Measurements from ENCODE around the gene LCMT1.

LCMT1 gene

DNA sequence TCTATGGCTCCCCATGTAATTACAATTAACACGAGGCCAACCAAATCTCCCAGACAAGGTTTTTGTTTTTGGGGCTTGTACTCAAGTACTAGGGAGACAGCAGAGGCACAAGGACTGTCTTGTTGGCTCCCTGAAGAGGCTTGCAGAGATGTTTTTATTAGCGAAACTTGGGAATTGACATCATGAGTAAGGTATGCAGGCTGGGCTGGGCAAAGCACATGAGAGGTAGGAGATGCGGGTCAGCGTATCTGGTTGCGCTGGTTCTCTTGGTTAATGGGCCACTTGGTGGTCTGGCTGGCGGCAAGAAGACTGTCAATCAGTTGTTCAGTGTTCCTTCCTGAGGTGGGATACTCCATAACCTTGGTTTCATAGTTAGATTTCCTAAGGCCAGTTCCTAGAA lies 28.9 kb downstream of the LCMT1 start:
- Histone ChIP-seq H3K9me3 (replicated peaks in 1 of 11) (no peaks in the 10 kb centered on the region), H4K20me1 (peaks cover 0 to 10% (median 0%) of the 10 kb centered on the region in 11 experiments; a peak in 5 of 22 replicates)
- TF ChIP-seq Cebpa-rat (IDR thresholded peaks at IDR 0.05) = no peak

DNA sequence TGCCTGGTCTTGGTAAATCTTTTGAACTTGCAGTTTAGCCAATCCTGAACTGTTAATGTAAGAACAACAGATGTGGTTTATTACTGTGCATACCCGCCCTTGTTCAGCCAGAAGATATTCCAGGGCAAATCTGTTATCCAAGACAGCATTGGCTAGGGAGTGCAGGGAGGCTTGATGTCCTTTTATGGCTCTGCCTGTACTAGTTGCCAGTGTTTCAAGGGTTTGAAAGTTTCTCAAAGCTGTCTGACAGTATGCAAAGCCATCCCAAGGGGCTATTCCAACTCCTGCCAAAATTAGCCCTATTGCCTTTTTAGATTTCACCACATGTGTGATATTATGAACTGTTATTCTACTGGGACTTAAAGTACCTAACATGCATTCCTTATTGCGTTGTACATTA lies 30.1 kb downstream of the LCMT1 start:
- Histone ChIP-seq H3K9me3 (replicated peaks in 1 of 11) (no peaks in the 10 kb centered on the region), H3K4me2 (0 out of 22 replicates have a peak overlapping the region, but pooled peaks of 1 of the 11 experiments have one; percentile 2), H3K9ac (no peak overlapping the region), H3K4me1 (peaks cover 0 to 7% (median 0%) of the 10 kb centered on the region in 10 experiments; a peak in 1 of 20 replicates), H3K27ac (no peak overlapping the region), H3K4me3 (no peak overlapping the region), H4K20me1 (peaks cover 0 to 7% (median 0%) of the 10 kb centered on the region in 11 experiments; a peak in 4 of 22 replicates), H3K36me3 (peaks cover 69 to 100% (median 84%) of the 10 kb centered on the region in 11 experiments), H3K27me3 (no peaks in the 10 kb centered on the region)
- TF ChIP-seq Cebpa-rat (IDR thresholded peaks at IDR 0.05) = no peak

More for the DNA sequence above, 28.9 kb downstream of the LCMT1 start:
- Histone ChIP-seq H3K36me3 (peaks cover 73 to 100% (median 92%) of the 10 kb centered on the region in 11 experiments), H3K4me1 (peaks cover 0 to 7% (median 0%) of the 10 kb centered on the region in 10 experiments; a peak in 1 of 20 replicates), H3K27ac (no peak overlapping the region), H3K9ac (no peak overlapping the region), H3K27me3 (no peaks in the 10 kb centered on the region), H3K4me3 (no peak overlapping the region), H3K4me2 (no peak overlapping the region)

DNA sequence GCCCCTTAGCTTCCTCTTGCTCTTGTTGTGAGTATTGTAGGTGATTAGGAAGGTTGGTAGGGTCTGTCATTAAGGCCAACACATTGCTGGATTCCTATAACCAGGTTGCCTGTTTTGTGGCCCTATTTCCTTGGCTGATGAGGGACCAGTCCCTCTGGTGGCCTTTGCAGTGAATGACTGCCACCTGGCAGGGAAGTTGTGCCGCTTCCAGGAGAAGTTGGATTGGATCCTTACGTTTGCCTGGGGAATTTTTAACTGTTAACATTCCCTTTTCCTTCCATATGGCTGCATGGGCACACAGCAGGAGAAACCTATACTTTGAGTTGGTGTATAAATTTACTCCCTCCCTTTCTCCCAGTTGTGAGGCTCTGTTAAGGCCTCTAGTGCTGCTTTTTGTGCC lies 32.4 kb downstream of the LCMT1 start:
- Histone ChIP-seq H3K4me1 (peaks cover 0 to 7% (median 0%) of the 10 kb centered on the region in 10 experiments; a peak in 1 of 20 replicates), H3K9ac (no peak overlapping the region), H3K4me3 (no peak overlapping the region), H3K36me3 (peaks cover 55 to 98% (median 65%) of the 10 kb centered on the region in 11 experiments), H3K4me2 (no peak overlapping the region), H3K27ac (no peak overlapping the region), H3K9me3 (replicated peaks in 1 of 11) (no peaks in the 10 kb centered on the region), H3K27me3 (no peaks in the 10 kb centered on the region), H4K20me1 (no peaks in the 10 kb centered on the region; a peak in 1 of 22 replicates)
- no peak for TF ChIP-seq Cebpa-rat (IDR thresholded peaks at IDR 0.05)

DNA sequence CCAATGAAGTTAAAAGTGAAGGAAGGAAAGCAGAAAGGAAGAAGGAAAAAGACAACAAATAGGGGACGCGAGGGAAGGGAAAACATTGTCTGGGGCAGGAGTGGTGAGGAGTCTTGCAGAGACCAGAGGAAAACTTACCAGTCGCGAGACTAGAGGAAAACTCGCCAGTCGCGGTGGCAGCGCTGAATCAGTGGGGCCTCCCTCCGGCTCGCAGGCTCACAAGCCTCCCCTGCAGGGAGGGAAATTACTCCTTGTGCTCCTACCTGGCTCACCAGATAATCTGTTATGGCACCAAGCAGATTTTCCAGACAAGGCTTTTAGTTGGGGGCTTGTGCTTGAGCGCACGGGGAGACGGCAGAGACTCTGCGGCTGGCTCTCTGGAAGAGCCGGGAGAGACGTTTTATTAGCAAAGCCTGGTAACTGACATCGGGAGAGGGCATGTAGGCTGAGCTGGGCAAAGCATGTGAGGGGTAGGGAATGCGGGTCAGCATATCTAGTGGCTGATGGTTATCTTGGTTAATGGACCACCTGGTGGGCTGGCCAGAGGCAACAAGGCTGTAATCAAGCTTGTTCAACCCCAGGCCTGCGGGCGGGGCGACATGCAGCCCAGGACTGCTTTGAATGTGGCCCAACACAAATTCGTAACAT lies 37.1 kb downstream of the LCMT1 start:
- no peak overlapping the region for H3K27ac ChIP-seq
- H3K4me2 ChIP-seq = no peak overlapping the region
- no peaks in the 10 kb centered on the region; a peak in 1 of 22 replicates for H4K20me1 ChIP-seq
- no peaks in the 10 kb centered on the region for H3K4me1 ChIP-seq
- peaks cover 19 to 85% (median 38%) of the 10 kb centered on the region in 11 experiments for H3K36me3 ChIP-seq
- TF ChIP-seq Cebpa-rat (IDR thresholded peaks at IDR 0.05) = no peak
- no peak overlapping the region for H3K9ac ChIP-seq
- H3K9me3 ChIP-seq (replicated peaks in 1 of 11) = no peaks in the 10 kb centered on the region
- no peaks in the 10 kb centered on the region for H3K27me3 ChIP-seq
- H3K4me3 ChIP-seq = no peak overlapping the region

DNA sequence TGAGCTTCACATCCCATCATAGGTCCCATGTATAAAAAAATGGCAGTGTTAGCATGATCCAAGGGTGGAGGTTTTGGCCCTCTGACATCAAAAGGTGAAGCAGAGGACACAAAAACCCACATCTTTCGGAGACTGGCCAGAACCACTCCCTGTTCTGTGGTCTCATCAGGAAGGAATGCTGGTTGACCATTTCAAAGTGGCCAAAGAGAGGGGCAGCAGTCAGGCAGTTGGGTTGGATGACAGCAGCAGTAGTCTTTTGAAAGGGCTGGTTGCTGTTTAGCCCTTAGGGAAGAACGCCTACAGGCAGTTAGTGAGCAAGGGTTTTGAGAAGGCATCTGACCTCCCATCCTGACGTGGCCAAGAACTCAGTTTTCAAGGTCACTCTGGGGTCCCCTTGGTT lies 40.5 kb downstream of the LCMT1 start:
- TF ChIP-seq Cebpa-rat (IDR thresholded peaks at IDR 0.05) = no peak
- Histone ChIP-seq H3K4me1 (peaks cover 0 to 16% (median 13%) of the 10 kb centered on the region in 10 experiments; a peak in 12 of 20 replicates), H3K27ac (no peak overlapping the region), H3K4me2 (no peak overlapping the region), H3K36me3 (peaks cover 14 to 77% (median 35%) of the 10 kb centered on the region in 11 experiments), H3K4me3 (no peak overlapping the region), H3K27me3 (no peaks in the 10 kb centered on the region), H3K9me3 (replicated peaks in 1 of 11) (no peaks in the 10 kb centered on the region), H4K20me1 (peaks cover 0 to 4% (median 0%) of the 10 kb centered on the region in 11 experiments; a peak in 1 of 22 replicates), H3K9ac (no peak overlapping the region)

DNA sequence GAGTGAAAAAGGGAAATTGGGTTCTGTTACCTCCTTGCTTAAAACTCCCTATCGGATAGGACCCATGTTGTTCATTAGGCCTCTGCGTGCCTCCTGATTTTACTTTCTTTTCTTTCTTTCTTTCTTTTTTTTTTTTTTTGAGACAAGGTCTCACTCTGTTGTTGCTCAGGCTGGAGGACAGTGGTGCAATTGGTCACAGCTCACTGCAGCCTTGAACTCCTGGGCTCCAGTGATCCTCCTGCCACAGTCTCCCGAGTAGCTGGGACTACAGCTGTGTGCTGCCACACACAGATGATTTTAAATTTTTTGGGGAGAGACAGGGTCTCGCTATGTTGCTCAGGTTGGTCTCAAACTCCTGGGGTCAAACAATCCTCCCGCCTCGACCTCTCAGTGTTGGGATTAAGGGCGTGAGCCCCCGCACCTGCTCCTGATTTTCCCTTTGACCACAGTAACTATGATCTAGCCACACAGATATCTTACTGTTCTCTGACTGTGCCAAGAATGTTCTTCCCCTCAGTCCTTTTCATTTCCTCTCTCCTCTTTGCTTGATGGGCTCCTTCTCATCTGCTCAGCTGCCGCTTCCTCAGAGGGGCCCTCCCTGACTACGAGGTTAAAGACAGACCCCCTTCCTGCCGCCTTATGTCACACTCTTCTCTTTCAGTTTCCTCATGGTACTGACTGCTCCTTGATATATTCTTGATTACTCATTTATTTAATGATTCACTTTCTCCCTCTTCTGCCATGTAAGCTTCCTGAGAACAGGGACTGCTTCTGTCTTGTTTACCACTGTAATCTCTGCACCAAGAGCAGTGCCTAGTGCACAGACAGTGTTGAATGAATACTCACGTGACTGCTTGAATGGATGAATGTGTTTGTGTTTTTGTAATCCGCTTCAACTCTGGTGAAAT lies 44.3 kb downstream of the LCMT1 start:
- no peak for TF ChIP-seq Cebpa-rat (IDR thresholded peaks at IDR 0.05)
- H3K36me3 ChIP-seq = peaks cover 36 to 88% (median 66%) of the 10 kb centered on the region in 11 experiments

DNA sequence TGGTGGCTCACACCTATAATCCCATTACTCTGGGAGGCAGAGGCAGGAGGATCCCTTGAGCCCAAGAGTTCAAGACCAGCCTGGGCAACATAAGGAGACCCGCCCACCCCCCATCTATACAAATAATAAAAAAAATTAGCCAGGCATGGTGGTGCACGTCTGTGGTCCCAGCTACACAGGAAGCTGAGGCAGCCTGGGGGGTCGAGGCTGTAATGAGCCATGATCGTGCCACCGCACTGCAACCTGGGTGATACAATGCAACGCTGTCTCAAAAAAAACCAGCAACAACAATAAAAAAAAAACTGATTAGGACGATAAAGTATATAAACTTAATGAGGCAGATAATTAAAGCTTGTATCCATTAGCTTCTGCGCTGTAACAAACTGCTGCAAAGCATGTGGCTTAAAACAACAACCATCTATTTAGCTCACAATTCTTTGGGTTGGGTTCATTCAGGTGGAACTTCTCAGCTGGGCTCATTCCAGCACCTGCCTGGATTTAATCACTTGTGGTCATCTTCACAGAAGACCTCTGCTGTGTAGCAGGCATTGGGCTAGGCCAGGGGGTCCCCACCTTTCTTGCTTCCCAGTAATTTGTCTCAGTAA lies 45.8 kb downstream of the LCMT1 start:
- Histone ChIP-seq H3K4me3 (no peak overlapping the region), H3K4me1 (peaks cover 0 to 16% (median 13%) of the 10 kb centered on the region in 10 experiments; a peak in 12 of 20 replicates), H3K9me3 (replicated peaks in 1 of 11) (no peaks in the 10 kb centered on the region), H3K27ac (no peak overlapping the region), H3K9ac (no peak overlapping the region), H3K27me3 (no peaks in the 10 kb centered on the region), H3K4me2 (no peak overlapping the region), H4K20me1 (peaks cover 0 to 4% (median 0%) of the 10 kb centered on the region in 11 experiments; a peak in 1 of 22 replicates), H3K36me3 (peaks cover 51 to 89% (median 71%) of the 10 kb centered on the region in 11 experiments)
- TF ChIP-seq Cebpa-rat (IDR thresholded peaks at IDR 0.05) = no peak

More for the DNA sequence above, 44.3 kb downstream of the LCMT1 start:
- no peak overlapping the region for H3K4me3 ChIP-seq
- peaks cover 0 to 16% (median 13%) of the 10 kb centered on the region in 10 experiments; a peak in 12 of 20 replicates for H3K4me1 ChIP-seq
- H4K20me1 ChIP-seq = peaks cover 0 to 4% (median 0%) of the 10 kb centered on the region in 11 experiments; a peak in 1 of 22 replicates
- no peaks in the 10 kb centered on the region for H3K27me3 ChIP-seq
- H3K27ac ChIP-seq = peak overlapping the region in 6 of 11 experiments; percentile 2 to 45 (median 35); a peak in 6 of 22 replicates
- H3K9ac ChIP-seq = peak overlapping the region in 2 of 11 experiments; percentile 19 to 22; a peak in 2 of 22 replicates
- no peaks in the 10 kb centered on the region for H3K9me3 ChIP-seq (replicated peaks in 1 of 11)
- H3K4me2 ChIP-seq = peak overlapping the region in 7 of 11 experiments; percentile 2 to 33 (median 18); a peak in 9 of 22 replicates

DNA sequence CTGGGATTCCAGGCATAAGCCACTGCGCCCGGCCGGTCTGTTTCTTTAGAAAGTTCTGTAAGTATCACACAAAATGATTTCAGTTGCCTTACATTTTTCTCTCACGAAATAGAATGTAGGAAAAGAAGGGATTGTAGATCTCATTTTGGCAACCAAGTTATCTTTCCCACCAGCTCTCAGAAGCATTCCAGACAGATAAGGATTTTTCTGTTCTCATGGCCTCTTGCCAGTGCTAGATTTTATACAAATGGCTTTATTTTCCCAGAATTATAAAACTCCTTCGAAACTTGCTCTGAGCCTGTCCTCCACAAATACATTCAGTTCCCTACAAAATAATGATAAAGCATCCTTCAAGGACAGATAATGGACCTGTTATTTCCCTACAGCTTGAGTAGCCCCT lies 46.9 kb downstream of the LCMT1 start:
- H4K20me1 ChIP-seq = peaks cover 0 to 4% (median 0%) of the 10 kb centered on the region in 11 experiments; a peak in 1 of 22 replicates
- H3K4me3 ChIP-seq = no peak overlapping the region
- no peak overlapping the region for H3K4me2 ChIP-seq
- TF ChIP-seq Cebpa-rat (IDR thresholded peaks at IDR 0.05) = no peak
- no peak overlapping the region for H3K9ac ChIP-seq
- peaks cover 0 to 16% (median 13%) of the 10 kb centered on the region in 10 experiments; a peak in 12 of 20 replicates for H3K4me1 ChIP-seq
- H3K27ac ChIP-seq = no peak overlapping the region
- H3K9me3 ChIP-seq (replicated peaks in 1 of 11) = no peaks in the 10 kb centered on the region
- no peaks in the 10 kb centered on the region for H3K27me3 ChIP-seq
- peaks cover 50 to 89% (median 71%) of the 10 kb centered on the region in 11 experiments for H3K36me3 ChIP-seq

Measured in BLaER1 treated with 17β-estradiol and CSF1 and Interleukin-3, amounts not matched to agents 10 nM and 100 nM (cell line).